ENCODE measurements around the gene ULK4. TPM values are rescaled to one million over a fixed set of nuclear protein-coding genes. Genes with fewer than 3 reads are reported as not detected.

ULK4 gene
- total and polyA plus RNA-seq, 2 of the 4 experiments (the other 2 are of a cell fraction) = 2.7 to 5.0 TPM

DNA sequence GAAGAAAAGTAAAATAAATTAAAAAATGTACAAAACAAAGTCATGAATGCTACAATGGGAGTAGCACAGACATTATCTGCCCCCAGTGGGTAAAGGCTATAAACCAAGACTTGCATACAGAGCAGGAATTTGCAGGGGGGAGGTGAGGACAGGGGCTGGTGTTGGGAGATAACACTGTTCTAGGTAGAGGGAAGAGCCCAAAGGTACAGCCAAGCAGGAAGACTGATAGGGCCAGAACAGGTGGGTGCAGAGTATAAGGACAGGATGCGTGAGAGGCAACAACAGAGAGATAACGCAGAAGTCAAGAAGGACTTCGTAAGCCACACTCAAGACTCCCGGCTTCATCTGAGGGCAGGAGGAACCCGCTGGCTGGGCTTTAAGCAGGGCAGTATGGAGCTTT is 616.1 kb downstream of the ULK4 start:
- H3K18ac ChIP-seq (ENCODE audit: low read depth, low read length) = no peak overlapping the region
- H3K27ac ChIP-seq (ENCODE audit: insufficient read depth, low read length) = no peak overlapping the region
- no peaks in the 10 kb centered on the region for H4K20me1 ChIP-seq (ENCODE audit: insufficient read depth, low read length)
- H3K79me1 ChIP-seq (ENCODE audit: low read depth in 1 of 2, low read length in 2 of 2) = no peaks in the 10 kb centered on the region
- CTCF ChIA-PET = no interaction called here
- no peak overlapping the region for H4K91ac ChIP-seq (ENCODE audit: insufficient read depth, low read depth, low read length)
- no peak overlapping the region for H2AK5ac ChIP-seq (ENCODE audit: low read depth, low read length)
- no TSS peak for BruUV-seq (replicated peaks)
- no peaks in the 10 kb centered on the region for H3K9me3 ChIP-seq (ENCODE audit: control insufficient read depth, insufficient read depth, low read length)
- H3K27me3 ChIP-seq (ENCODE audit: control insufficient read depth, insufficient read depth, low read length) = no peaks in the 10 kb centered on the region; the same call in 1 of the 2 replicates
- no peak overlapping the region for H2BK20ac ChIP-seq (ENCODE audit: low read depth, low read length)
- POLR2A ChIA-PET (ENCODE audit: unreplicated experiment) = no interaction called here
- H4K5ac ChIP-seq (ENCODE audit: low read depth, low read length) = no peak overlapping the region
- H3K4me3 ChIP-seq (ENCODE audit: insufficient read depth, low read depth, low read length) = no peak overlapping the region
- H2BK120ac ChIP-seq (ENCODE audit: low read depth, low read length) = no peak overlapping the region
- no peak overlapping the region for H3K14ac ChIP-seq (replicated peaks; ENCODE audit: low read depth, low read length)
- H3K23ac ChIP-seq (ENCODE audit: low read depth, low read length) = no peak overlapping the region
- no peak overlapping the region for H3K4ac ChIP-seq (ENCODE audit: low read depth, low read length)
- TF ChIP-seq CHD1 (IDR thresholded peaks at IDR 0.05; ENCODE audit: low read depth, low read length) (no peak), USF2 (IDR thresholded peaks at IDR 0.05; ENCODE audit: low read depth, low read length) (no peak), NFE2L2 (IDR thresholded peaks at IDR 0.05; ENCODE audit: low read depth, low read length) (no peak), RAD21 (IDR thresholded peaks at IDR 0.05; ENCODE audit: low read length) (no peak), SMC3 (IDR thresholded peaks at IDR 0.05; ENCODE audit: low read depth, low read length) (no peak), RCOR1 (IDR thresholded peaks at IDR 0.05; ENCODE audit: insufficient replicate concordance, low read length) (no peak), MAFK (IDR thresholded peaks at IDR 0.05; ENCODE audit: low read depth, low read length) (no peak), BHLHE40 (IDR thresholded peaks at IDR 0.05; ENCODE audit: low read depth, low read length) (no peak), CTCF (conservative IDR thresholded peaks at IDR 0.05; ENCODE audit: low read depth, low read length) (no peak), CEBPB (IDR thresholded peaks at IDR 0.05; ENCODE audit: low read depth, low read length) (no peak), POLR2A (IDR thresholded peaks at IDR 0.05; ENCODE audit: low read depth, low read length) (no peak), FOS (IDR thresholded peaks at IDR 0.05; ENCODE audit: low read depth, low read length) (no peak), MXI1 (IDR thresholded peaks at IDR 0.05; ENCODE audit: borderline replicate concordance, low read depth, low read length) (no peak)
- TF ChIP-seq, protein P1, sequence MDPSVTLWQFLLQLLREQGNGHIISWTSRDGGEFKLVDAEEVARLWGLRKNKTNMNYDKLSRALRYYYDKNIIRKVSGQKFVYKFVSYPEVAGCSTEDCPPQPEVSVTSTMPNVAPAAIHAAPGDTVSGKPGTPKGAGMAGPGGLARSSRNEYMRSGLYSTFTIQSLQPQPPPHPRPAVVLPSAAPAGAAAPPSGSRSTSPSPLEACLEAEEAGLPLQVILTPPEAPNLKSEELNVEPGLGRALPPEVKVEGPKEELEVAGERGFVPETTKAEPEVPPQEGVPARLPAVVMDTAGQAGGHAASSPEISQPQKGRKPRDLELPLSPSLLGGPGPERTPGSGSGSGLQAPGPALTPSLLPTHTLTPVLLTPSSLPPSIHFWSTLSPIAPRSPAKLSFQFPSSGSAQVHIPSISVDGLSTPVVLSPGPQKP (IDR thresholded peaks at IDR 0.05; ENCODE audit: borderline replicate concordance, low read depth, low read length) = no peak
- in situ Hi-C loops (cut with MboI; ENCODE audit: low sequenced_read_pairs) = no loop called here
- WGBS, 2 experiments (ENCODE audit: extremely low coverage in 2 of 2, insufficient read length in 1 of 2) = 85% methylated on average over 2 of the region's 5 CpGs; no CpG with 5 or more reads in 1 of the 2 experiments
- H3K56ac ChIP-seq (ENCODE audit: extremely low read depth, insufficient read depth, low read length) = no peak overlapping the region
- no peak overlapping the region for H2AFZ ChIP-seq (replicated peaks; ENCODE audit: low read length, poor library complexity)
- no peak overlapping the region for H2AK9ac ChIP-seq (replicated peaks; ENCODE audit: low read depth, low read length, poor library complexity)
- H3K36me3 ChIP-seq (ENCODE audit: control insufficient read depth, insufficient read depth, low read length) = no peaks in the 10 kb centered on the region
- H3K9ac ChIP-seq (ENCODE audit: low read depth, low read length) = no peak overlapping the region
- dilution Hi-C loops (cut with HindIII; ENCODE audit: low sequenced_read_pairs, unreplicated experiment) = no loop called here
- ATAC-seq (ENCODE audit: low read depth) (no peak), DNase-seq (no peak)
- no peak overlapping the region for H3K4me2 ChIP-seq (ENCODE audit: low read depth, low read length)
- no peaks in the 10 kb centered on the region for H3K9me1 ChIP-seq (ENCODE audit: insufficient read depth, low read length)
- no peak overlapping the region for H2BK5ac ChIP-seq (ENCODE audit: low read depth, low read length, poor library complexity, severe bottlenecking)
- no peak overlapping the region for H2BK15ac ChIP-seq (ENCODE audit: low read depth, low read length)
- intact Hi-C loops (cut with micrococcal nuclease) = no loop called here
- H4K8ac ChIP-seq (ENCODE audit: low read depth in 2 of 2, low read length in 2 of 2) = no peak overlapping the region
- no peaks in the 10 kb centered on the region for H3K4me1 ChIP-seq (ENCODE audit: control insufficient read depth, insufficient read depth, low read length)
